DND-41 (cell line): ENCODE measurements around the gene DNM3.

Source experiments
- CTCF ChIP-seq: IDR thresholded peaks from 2 replicates; pipeline ENCODE4 v1.5.1; 2012; ENCODE audit warnings: borderline replicate concordance, low read length, moderate library complexity, mild to moderate bottlenecking; ENCODE audit not compliant: poor library complexity, severe bottlenecking; ENCODE audit errors: extremely low read depth
- EZH2 ChIP-seq: IDR thresholded peaks from 3 replicates; pipeline ENCODE4 v1.6.1; 2012; ENCODE audit warnings: borderline replicate concordance, low read depth, mild to moderate bottlenecking, moderate library complexity, low read length, inconsistent platforms; ENCODE audit not compliant: severe bottlenecking

GRCh38 chr1:172382406-172382805, 541.1 kb downstream of the DNM3 start:
- TF ChIP-seq CTCF (no peak), EZH2 (no peak)
